ENCODE results near the gene ZNF574. TPM values are rescaled to one million over a fixed set of nuclear protein-coding genes. Genes with fewer than 3 reads are reported as not detected.

The ZNF574 gene
- total RNA-seq, 3 donors from 2014 or later: 11.2 to 17.5 (median 17.0) TPM

DNA sequence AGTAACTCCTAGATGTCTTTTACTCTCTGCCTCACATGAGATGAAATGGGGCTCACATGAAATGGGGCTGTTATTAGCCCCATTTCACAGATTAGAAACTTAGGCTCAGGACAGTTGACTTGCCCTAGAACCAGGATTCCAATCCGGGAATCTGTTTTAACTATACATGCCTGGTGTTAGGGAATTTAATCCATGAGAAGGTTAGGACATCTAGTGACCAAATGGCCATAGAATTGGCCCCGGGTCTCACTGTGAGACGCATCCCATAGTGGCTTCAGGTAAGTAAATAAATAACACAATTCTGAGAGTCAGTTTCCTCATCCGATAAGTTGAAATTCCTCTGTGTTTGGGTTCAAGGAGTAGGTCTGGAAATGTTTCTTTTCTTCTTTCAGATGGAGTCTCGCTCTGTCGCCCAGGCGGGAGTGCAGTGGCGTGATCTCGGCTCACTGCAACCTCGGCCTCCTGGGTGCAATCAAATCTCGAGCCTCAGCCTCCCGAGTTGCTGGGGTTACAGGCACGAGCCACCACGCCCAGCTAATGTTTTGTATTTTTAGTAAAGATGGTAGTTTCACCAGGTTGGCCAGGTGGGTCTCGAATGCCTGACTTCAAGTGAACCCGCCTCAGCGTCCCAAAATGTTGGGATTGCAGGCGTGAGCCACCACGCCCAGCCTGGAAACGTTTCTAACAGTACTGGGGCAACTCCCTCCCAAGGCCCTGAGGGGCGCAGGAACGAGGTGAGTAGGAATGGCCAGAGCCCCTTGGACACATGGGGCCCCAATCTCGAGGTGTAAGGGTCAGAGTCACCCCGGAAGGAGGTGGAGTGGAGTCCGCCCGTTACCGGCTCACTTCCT is 1.2 kb upstream of the ZNF574 start:
- H3K9me3 ChIP-seq: no peaks in the 10 kb centered on the region
- peak overlapping the region; percentile 85 for H3K4me3 ChIP-seq
- H3K36me3 ChIP-seq (ENCODE audit: low read depth): peaks cover 3% of the 10 kb centered on the region
- TF ChIP-seq CTCF (IDR thresholded peaks at IDR 0.05): no peak
- intact Hi-C loops (cut with DNase I, micrococcal nuclease): no loop called here
- DNase-seq (peak in 2 of 3 donors; percentile 55 to 66), ATAC-seq (no peak)
- H3K4me1 ChIP-seq (ENCODE audit: low read depth): peaks cover 23% of the 10 kb centered on the region

GRCh38 chr19:42075364-42075615 is 676 bp upstream of the ZNF574 start:
- no peaks in the 10 kb centered on the region for H3K9me3 ChIP-seq
- peak; percentile 14 for ATAC-seq
- TF ChIP-seq CTCF (IDR thresholded peaks at IDR 0.05): no peak

GRCh38 chr19:42076380-42076944 is 496 bp downstream of the ZNF574 start:
- Histone ChIP-seq H3K9me3 (no peaks in the 10 kb centered on the region), H3K36me3 (ENCODE audit: low read depth) (peaks cover 3% of the 10 kb centered on the region), H3K4me3 (peak overlapping the region; percentile 85), H3K4me1 (ENCODE audit: low read depth) (peaks cover 31% of the 10 kb centered on the region)
- no peak for ATAC-seq
- intact Hi-C loops (cut with DNase I, micrococcal nuclease): no loop called here
- DNase-seq: peak; percentile 49 to 79 (median 74)
- no peak for TF ChIP-seq CTCF (IDR thresholded peaks at IDR 0.05)

More at GRCh38 chr19:42075364-42075615, 676 bp upstream of the ZNF574 start:
- Histone ChIP-seq H3K36me3 (ENCODE audit: low read depth) (peaks cover 3% of the 10 kb centered on the region), H3K4me3 (peak overlapping the region; percentile 85), H3K4me1 (ENCODE audit: low read depth) (peaks cover 23% of the 10 kb centered on the region)
- intact Hi-C loops (cut with DNase I, micrococcal nuclease): no loop called here
- no peak for DNase-seq

GRCh38 chr19:42078058-42078457 is 2.1 kb downstream of the ZNF574 start:
- ATAC-seq: no peak
- Histone ChIP-seq H3K4me3 (no peak overlapping the region), H3K9me3 (no peaks in the 10 kb centered on the region), H3K36me3 (ENCODE audit: low read depth) (peaks cover 3% of the 10 kb centered on the region), H3K4me1 (ENCODE audit: low read depth) (peaks cover 39% of the 10 kb centered on the region)
- DNase-seq: no peak
- intact Hi-C loops (cut with DNase I, micrococcal nuclease): no loop called here
- TF ChIP-seq CTCF (IDR thresholded peaks at IDR 0.05): no peak

- ATAC-seq (no peak), DNase-seq (no peak)
- H3K36me3 ChIP-seq (ENCODE audit: low read depth): peaks cover 3% of the 10 kb centered on the region
- H3K9me3 ChIP-seq: no peaks in the 10 kb centered on the region
- TF ChIP-seq CTCF (IDR thresholded peaks at IDR 0.05): no peak
- no peak overlapping the region for H3K4me3 ChIP-seq
- intact Hi-C loops (cut with DNase I, micrococcal nuclease): no loop called here
- peaks cover 39% of the 10 kb centered on the region for H3K4me1 ChIP-seq (ENCODE audit: low read depth)
Observed at GRCh38 chr19:42078538-42079275, 2.7 kb downstream of the ZNF574 start.
